ENCODE measurements around the gene PDPR.
"Not testable (repeated sequence)": the region's sequence is repeated elsewhere in the genome, so short reads cannot be mapped to it uniquely, and the experiment has no call there.

The PDPR gene

GRCh38 chr16:70128844-70129243 is 14.7 kb downstream of the PDPR start:
- not testable (repeated sequence) for DNase-seq (ENCODE audit: low read depth)

DNA sequence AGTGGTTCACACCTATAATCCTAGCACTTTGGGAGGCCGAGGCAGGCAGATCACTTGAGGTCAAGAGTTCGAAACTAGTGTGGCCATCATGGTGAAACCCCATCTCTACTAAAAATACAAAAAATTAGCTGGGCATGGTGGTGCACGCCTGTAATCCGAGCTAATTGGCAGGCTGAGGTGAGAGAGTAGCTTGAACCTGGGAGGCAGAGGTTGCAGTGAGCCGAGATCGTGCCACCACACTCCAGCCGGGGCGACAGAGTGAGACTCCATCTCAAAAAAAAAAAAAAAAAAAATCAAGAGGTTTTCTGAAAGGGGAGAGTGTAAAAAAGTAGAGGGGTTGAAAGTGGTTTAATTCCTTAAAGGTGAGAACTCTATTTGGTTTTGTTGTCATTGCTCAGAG is 21.7 kb downstream of the PDPR start:
- not testable (repeated sequence) for DNase-seq (ENCODE audit: low read depth)

DNA sequence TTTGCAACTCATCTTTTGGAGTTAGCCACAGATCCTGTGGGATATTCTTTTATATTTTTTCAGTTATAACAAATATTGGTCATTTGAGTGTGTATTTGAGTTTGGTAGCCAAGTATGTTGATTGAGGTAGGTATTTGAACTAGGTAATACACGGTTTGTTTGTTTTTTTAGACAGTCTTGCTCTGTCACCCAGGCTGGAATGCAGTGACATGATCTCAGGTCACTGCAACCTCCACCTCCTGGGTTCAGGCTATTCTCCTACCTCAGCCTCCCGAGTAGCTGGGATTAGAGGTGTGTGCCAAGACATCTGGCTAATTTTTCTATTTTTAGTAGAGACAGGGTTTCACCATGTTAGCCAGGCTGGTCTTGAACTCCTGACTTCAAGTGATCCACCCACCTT is 22.5 kb downstream of the PDPR start:
- not testable (repeated sequence) for DNase-seq (ENCODE audit: low read depth)

DNA sequence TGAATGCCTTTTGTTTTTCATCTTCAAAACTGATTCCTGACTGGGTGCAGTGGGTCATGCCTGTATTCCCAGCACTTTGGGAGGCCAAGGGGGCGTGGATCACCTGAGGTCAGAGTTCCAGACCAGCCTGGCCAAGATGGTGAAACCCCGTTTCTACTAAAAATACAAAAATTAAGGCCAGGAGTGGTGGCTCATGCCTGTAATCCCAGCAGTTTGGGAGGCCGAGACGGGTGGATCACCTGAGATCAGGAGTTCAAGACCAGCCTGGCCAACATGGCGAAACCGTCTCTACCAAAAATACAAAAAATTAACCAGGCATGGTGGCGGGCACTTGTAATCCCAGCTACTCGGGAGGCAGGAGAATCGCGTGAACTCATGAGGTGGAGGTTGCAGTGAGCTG is 28.6 kb downstream of the PDPR start:
- not testable (repeated sequence) for DNase-seq (ENCODE audit: low read depth)

DNA sequence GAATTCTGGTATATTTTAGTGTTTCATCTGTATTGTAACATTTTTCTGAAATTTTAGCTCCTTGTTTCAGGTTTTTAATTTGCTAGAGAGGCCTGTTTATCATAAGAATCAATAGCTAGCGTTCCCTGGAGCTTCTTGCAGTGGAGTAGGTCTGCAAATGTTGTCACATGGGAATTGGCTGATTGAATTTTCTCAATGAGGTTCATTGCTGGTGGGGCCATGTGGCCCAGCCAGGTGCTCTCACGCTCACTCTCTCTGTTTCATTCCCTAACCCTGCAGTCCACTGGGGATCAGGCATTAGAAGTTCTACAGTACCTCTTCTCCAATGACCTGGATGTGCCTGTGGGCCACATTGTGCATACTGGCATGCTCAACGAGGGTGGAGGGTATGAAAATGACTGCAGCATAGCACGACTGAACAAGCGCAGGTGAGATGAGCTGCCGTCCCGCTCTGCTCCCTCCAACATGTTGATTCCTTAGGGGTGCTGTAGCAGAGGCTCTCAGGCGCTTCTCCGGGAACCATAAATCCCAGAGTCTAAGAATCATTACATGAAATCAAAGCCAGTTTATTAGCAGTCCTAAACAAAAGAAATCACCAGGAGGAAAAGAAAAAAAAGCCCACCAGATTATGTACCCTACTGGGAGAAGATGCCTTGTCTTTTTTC is 29.2 kb downstream of the PDPR start:
- DNase-seq (ENCODE audit: low read depth), result not testable (repeated sequence)

DNA sequence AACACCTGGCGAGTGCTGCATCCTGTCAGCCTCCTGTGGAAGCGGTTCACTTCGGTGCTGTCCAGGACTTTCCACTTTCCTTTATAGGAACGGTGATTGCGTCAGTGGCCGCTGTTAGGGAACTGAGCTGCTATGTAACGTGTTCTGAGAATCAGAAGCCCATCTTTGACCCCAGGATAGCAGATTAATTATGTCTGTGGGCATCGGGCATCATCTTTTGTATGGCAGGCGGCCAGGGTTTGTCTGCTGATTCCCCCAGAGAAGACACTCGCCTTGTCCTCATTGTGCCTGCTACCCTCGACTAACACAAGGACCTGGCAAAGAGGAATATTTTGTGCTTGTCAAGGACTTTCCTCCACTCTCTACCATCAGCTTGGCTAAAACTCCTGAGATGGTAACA is 33.7 kb downstream of the PDPR start:
- not testable (repeated sequence) for DNase-seq (ENCODE audit: low read depth)

DNA sequence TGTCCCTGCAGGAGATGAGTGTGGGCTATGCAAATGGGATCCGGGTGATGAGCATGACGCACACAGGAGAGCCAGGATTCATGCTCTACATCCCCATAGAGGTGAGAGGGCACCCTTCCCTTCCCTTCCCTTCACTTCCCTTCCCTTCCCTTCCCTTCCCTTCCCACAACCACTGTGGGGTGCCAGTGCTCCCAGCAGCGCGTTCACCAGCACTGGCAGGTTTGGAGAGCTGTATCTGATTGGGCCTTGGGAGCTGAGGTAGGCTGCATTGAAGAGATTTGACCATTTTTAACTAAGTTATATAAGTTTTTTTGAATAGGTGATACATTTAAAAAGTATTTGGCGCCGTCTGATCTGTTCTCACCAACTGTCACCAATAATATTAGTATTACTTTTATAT is 34.3 kb downstream of the PDPR start:
- not testable (repeated sequence) for DNase-seq (ENCODE audit: low read depth)

DNA sequence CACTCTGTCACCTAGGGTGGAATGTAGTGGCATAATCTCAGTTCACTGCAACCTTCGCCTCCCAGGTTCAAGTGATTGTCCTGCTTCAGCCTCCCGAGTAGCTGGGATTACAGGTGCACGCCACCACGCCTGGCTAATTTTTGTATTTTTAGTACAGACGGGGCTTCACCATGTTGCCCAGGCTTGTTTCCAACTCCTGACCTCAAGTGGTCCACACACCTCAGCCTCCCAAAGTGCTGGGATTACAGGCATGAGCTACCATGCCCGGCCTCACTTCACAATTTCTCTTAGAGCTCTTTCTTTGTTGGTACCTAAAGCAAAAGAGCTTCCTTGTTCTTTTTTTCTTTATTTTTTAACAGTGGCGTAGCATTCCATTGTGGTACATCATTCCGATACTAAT is 35.2 kb downstream of the PDPR start:
- not testable (repeated sequence) for DNase-seq (ENCODE audit: low read depth)

DNA sequence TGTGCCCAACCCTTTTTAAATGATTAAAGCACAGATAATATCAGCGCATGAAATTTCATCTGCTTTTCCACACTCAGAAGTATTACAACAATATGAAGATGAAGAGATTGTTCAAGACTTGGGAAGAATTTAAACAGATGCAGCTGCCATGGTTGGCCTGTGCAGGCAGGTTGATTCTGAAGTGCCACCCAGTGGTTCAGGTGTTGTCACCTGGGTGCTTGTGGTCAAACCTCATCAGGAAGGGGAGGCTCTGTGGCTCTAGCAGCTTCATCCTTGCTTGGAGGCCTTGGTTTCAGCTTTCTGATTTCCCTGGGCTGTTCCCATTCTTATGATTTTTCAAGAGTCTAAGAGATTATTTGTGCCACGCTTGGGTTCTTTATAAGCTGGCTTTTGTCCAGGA is 37.3 kb downstream of the PDPR start:
- no peak for DNase-seq (ENCODE audit: low read depth)

- DNase-seq (ENCODE audit: low read depth), result no peak
These were observed 37.9 kb downstream of the PDPR start for GRCh38 chr16:70151941-70152509.

DNA sequence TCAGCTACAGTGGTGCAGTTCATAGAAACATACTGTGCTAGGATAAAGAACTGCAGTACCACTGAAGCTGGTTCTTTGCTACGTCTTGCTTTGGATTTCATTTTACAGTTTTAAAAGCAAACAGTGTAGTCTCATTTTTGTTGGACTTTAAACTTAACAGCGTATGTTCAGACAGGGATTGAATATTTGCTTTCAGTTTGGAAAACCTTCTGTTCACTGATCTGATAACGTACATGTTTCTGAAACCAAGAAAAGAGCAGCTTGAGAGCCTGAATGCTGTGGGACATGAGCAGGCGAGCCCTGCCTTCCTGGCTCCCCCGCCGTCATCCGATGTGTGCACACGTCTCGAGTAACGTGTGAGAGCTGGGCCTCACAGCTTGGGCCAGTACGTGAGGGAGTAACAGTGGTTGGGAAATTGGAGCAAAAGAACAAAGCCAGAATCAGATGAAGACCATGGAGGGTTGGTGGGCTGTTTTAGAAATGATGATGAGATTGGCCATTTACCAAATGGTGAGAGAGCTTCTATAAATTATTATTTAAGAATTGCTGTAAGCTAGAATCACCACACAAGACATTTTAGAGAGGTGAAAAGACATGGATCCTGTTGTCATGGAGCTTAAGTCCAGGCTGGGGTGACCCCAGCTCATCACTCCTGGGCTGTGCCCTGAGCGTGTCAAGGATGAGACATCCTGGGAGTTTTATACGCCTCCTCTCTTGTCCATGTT is 38.6 kb downstream of the PDPR start:
- DNase-seq (ENCODE audit: low read depth), result no peak

DNA sequence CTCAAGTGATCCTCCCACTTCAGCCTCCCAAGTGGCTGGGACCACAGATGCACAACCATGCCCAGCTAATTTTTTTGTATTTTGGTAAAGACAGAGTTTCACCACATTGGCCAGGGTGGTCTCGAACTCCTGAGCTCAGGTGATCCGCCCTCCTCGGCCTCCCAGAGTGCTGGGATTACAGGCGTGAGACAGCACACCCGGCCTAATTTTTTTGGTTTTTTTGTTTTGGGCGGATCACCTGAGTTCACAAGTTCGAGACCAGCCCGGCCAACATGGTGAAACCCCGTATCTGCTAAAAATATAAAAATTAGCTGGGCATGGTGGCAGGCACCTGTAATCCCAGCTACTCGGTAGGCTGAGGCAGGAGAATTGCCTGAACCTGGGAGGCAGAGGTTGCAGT is 40.6 kb downstream of the PDPR start:
- not testable (repeated sequence) for DNase-seq (ENCODE audit: low read depth)

DNA sequence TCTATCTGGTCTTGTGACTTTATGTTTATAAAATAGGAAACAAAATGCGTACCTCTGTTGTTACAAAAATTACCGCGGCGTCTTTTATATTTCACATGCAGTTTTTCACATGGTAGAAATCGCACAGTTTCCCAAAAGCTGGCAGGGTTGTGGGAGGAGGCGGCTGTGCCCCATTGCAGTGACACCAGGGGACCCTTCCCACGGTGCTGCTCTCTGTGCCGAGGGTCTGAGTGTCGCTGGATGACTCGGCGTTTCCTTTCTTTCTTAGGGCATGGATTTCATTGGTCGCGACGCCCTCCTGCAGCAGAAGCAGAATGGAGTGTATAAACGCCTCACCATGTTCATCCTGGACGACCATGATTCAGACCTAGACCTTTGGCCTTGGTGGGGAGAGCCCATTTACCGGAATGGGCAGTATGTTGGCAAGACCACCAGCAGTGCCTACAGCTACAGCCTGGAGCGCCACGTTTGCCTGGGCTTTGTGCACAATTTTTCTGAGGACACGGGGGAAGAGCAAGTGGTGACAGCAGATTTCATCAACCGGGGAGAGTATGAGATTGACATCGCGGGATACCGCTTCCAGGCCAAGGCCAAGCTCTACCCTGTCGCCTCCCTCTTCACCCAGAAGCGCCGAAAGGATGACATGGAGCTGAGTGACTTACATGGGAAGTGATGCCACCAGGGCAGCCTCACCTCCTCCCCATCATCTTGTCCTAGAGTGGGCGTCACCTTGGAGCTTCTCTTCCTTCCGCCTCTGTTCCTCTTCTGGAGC is 42.3 kb downstream of the PDPR start:
- DNase-seq (ENCODE audit: low read depth), result no peak

DNA sequence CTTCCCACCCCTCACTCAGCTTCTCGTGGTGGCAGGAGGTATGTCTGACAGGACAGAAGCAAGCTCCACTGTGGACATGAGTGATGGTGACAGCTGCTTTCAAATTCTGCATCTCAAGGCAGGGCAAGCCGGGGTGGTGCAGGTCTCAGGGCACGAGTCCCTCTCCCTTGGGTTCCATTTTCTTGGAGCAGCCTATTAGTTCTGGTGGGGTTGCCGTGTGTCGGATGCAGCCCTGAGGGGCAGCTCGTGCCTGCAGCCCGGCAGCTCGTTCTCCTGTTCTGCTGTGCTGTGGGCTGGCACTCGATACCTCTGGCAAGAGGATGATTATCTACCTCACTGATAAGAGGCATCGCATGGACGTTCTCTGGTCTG is 43.0 kb downstream of the PDPR start:
- DNase-seq (ENCODE audit: low read depth), result no peak

GRCh38 chr16:70157477-70158260 is 43.5 kb downstream of the PDPR start:
- DNase-seq (ENCODE audit: low read depth), result no peak

DNA sequence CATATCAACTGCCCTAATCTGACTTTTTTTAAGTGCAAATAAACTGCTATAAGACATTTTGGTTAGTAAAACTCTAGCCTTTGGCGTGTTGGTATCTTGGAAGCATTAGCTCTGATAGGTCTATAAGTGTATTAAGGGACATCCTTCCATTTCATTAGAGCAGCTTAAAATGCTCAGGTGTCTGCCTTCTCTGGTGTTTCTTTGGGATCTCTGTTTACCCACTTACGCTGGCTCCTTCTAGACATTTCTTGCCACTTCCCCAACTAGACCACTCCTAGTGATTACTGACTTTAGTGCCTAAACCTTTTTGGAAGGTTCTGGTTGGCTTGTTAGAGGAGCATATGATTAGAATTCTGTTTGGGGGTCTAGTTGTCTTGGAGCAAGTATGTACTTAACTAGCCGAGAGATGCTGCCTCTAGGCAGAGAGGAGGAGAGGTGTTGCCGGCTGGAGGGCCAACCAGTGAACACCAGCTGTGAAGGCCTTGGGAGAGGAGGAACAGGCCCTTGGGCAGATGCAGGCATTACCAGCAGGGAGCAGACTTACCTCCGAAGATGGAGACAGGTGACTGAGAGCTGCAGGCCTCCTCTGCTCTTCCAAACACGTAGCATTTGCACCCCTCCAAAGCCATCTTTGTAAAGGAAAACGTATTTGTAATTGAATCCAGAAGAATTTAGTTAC is 44.3 kb downstream of the PDPR start:
- no peak for DNase-seq (ENCODE audit: low read depth)

GRCh38 chr16:70159355-70160348 is 45.5 kb downstream of the PDPR start:
- no peak for DNase-seq (ENCODE audit: low read depth)

DNA sequence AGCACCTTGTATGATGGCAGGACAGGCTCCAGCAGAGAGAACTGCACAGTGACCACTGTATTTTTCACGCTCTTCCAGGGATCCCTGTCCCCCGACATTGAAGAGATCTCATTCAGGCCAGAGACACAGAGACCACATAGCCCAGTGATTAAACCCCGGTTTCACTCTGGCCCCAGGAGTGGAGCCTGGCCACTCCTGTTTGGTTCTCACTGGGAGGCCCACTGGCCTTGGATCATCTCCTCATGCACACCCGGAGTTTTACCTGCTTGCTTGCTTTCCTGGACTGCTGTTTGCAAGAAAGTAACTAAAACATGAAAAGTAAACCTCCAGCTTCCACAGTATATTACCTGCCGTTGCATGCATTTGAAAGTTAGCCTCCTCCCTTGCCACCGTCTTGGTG is 46.3 kb downstream of the PDPR start:
- DNase-seq (ENCODE audit: low read depth), result no peak

DNA sequence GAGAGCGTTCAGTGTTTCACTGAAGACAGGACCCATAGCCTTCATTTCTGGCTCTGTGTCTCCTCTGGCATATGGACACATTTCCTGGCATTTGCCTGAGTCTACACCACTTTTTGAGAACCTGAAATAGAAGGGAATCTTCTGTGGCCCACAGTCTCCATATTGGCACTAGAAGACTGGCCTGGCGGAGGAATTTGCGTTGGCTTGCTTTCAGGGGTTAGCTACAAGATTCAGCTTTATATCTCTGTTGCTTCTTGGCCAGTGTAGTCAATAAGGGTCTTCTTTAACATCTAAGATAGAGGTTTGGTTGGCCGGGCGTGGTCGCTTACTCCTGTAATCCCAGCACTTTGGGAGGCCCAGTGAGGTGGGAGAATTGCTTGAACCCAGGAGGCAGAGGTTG is 46.7 kb downstream of the PDPR start:
- DNase-seq (ENCODE audit: low read depth), result no peak

GRCh38 chr16:70161350-70161749 is 47.2 kb downstream of the PDPR start:
- no peak for DNase-seq (ENCODE audit: low read depth)
